NCI-H345 treated with DMSO at 0.1 percent for 48 hours (cell line): ENCODE data around the gene UNC13C.

ENCODE experiments used
- DNase-seq: peaks from one replicate; lab custom pipeline; 2025; ENCODE audit not compliant: unreplicated experiment; lab: John Stamatoyannopoulos, UW

UNC13C gene

GRCh38 chr15:54619180-54619579, 640.9 kb downstream of the UNC13C start:
- DNase-seq: no peak

GRCh38 chr15:54620916-54621315, 642.7 kb downstream of the UNC13C start:
- no peak for DNase-seq

- no peak for DNase-seq
Observed at GRCh38 chr15:54636147-54636546, 657.9 kb downstream of the UNC13C start.

GRCh38 chr15:54638666-54639065, 660.4 kb downstream of the UNC13C start:
- no peak for DNase-seq

GRCh38 chr15:54640873-54641272, 662.6 kb downstream of the UNC13C start:
- no peak for DNase-seq

GRCh38 chr15:54644796-54645195, 666.6 kb downstream of the UNC13C start:
- no peak for DNase-seq

- no peak for DNase-seq
Observed at GRCh38 chr15:54659646-54660045, 681.4 kb downstream of the UNC13C start.

- DNase-seq: no peak
Observed at GRCh38 chr15:54660356-54660755, 682.1 kb downstream of the UNC13C start.

GRCh38 chr15:54675241-54675640, 697.0 kb downstream of the UNC13C start:
- no peak for DNase-seq

- DNase-seq: no peak
Observed at GRCh38 chr15:54681584-54681983, 703.3 kb downstream of the UNC13C start.
